Fibroblast of the aortic adventitia (primary cell): ENCODE results near the gene RCAN2. TPM values are rescaled to one million over a fixed set of nuclear protein-coding genes. Genes with fewer than 3 reads are reported as not detected.

Source experiments
- DNase-seq: peaks from one replicate; pipeline ENCODE4 v3.0.0-alpha.2; 2010; ENCODE audit warnings: low read depth
- H3K4me3 ChIP-seq: 2 replicates; pipeline ENCODE4 v1.5.1; 2011; ENCODE audit warnings: low read depth, mild to moderate bottlenecking, control low read depth, low read length, moderate library complexity
- total RNA-seq: library from RNA; depleted of rRNA; stranded (reverse); fragments of >200 nt; gene quantifications from 2 replicates; pipeline ENCODE4 v1.2.3, GENCODE V29; 2012; ENCODE audit warnings: low replicate concordance
- TF ChIP-seq, protein P1 (sequence below): IDR thresholded peaks from 2 replicates; pipeline ENCODE4 v1.5.1; 2011; ENCODE audit warnings: mild to moderate bottlenecking, low read length, control low read depth, inconsistent platforms; ENCODE audit not compliant: insufficient read depth

RCAN2 gene
- total RNA-seq, 1 donor, result 8.0 TPM

DNA sequence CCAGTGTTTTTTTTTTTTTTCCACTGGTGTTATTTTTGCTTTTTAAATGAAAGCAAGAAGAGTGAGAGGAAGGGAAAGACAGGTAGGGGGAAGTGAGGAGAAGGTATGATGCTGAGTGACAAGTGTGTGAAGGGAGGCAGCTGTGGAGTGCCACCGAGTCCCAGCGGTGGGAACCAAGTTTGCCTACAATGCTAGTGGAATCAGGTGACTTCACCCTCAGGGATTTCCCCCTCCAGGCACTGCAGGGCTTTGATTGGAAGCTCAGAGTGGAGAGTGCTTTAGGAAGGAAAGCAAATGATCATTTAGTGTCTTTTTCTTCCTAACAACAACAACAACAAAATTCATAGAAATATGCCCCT is 200.0 kb downstream of the RCAN2 start:
- TF ChIP-seq, protein P1, sequence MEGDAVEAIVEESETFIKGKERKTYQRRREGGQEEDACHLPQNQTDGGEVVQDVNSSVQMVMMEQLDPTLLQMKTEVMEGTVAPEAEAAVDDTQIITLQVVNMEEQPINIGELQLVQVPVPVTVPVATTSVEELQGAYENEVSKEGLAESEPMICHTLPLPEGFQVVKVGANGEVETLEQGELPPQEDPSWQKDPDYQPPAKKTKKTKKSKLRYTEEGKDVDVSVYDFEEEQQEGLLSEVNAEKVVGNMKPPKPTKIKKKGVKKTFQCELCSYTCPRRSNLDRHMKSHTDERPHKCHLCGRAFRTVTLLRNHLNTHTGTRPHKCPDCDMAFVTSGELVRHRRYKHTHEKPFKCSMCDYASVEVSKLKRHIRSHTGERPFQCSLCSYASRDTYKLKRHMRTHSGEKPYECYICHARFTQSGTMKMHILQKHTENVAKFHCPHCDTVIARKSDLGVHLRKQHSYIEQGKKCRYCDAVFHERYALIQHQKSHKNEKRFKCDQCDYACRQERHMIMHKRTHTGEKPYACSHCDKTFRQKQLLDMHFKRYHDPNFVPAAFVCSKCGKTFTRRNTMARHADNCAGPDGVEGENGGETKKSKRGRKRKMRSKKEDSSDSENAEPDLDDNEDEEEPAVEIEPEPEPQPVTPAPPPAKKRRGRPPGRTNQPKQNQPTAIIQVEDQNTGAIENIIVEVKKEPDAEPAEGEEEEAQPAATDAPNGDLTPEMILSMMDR, result no peak
- H3K4me3 ChIP-seq, result no peak overlapping the region
- no peak for DNase-seq

DNA sequence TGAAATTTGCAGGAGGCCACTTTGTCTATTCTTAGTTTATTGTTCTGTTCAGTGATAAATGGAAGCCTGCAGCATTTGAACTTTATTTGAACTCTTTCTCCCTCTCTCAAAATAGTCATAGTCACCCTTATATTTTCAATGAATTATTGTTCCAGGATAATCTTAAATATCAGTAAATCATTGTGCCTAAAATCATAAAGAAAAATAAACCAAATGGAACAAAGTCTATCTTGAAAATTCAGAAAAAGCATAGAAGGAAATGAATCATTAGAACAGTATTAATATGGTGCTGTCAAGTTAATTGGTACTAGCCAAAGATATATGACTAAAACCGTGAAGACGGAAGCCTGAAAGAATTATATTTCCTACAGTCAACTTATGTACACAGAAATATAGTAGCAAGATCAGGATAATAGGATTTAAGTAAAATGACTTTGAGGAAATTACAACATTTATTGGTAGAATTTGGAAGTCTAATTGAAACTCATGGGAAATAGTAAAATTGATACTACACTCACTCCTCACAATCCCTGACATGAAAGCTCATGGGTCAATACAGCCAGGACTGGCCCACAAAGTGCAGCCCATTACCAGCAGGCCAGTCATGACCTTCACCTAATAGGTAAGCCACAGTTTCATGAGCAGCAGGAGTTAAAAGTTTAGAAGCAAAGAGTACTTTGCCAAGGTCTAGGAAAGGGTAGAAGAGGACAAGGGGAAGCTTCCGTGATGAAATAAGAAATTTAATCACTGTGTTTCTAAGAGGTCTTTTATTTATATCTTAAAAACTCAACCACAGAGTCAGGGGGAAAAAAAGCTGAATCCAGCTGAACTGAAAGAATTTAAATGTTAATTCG is 200.6 kb downstream of the RCAN2 start:
- DNase-seq, result peak; percentile 25
- H3K4me3 ChIP-seq, result no peak overlapping the region
- TF ChIP-seq, protein P1, result no peak

- H3K4me3 ChIP-seq, result no peak overlapping the region
- TF ChIP-seq, protein P1, result no peak
- DNase-seq, result no peak
These were observed 201.4 kb downstream of the RCAN2 start for GRCh38 chr6:46289898-46290297.

GRCh38 chr6:46288835-46289234 is 202.4 kb downstream of the RCAN2 start:
- no peak overlapping the region for H3K4me3 ChIP-seq
- TF ChIP-seq, protein P1, result no peak
- no peak for DNase-seq

DNA sequence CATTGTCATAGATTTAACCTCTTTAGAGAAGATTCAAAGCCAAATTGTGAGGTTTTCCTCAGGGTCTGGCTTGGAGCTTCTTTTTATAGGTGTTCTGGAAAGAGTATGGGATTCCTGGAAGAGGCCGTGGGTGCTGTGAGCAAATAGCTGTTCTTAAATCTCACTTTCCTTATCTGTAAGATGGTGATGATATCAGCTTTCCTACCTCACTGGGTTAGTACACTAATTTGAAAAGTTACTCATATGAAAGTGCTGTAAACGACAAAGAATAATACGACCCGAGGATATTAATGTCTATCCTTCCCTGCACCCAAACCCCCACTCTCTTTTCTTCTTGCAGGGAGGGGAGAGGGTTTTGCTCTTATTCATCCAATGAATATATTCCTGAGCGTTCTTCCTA is 203.6 kb downstream of the RCAN2 start:
- TF ChIP-seq, protein P1, result no peak
- no peak overlapping the region for H3K4me3 ChIP-seq
- DNase-seq, result no peak

- TF ChIP-seq, protein P1, result no peak
- DNase-seq, result no peak
- no peak overlapping the region for H3K4me3 ChIP-seq
These were observed 204.2 kb downstream of the RCAN2 start for GRCh38 chr6:46287043-46287442.
